ENCODE results near the gene TMIE.
"Not testable (repeated sequence)": the region's sequence is repeated elsewhere in the genome, so short reads cannot be mapped to it uniquely, and the experiment has no call there.

Gene TMIE

GRCh38 chr3:46729038-46729437 lies 27.8 kb downstream of the TMIE start:
- no peak for DNase-seq

- DNase-seq, result no peak
Measured at GRCh38 chr3:46730819-46731218, 29.6 kb downstream of the TMIE start.

- no peak for DNase-seq
Measured at GRCh38 chr3:46731795-46732194, 30.6 kb downstream of the TMIE start.

- no peak for DNase-seq
Measured at GRCh38 chr3:46733026-46733800, 32.0 kb downstream of the TMIE start.

- no peak for DNase-seq
Measured at GRCh38 chr3:46734773-46735172, 33.6 kb downstream of the TMIE start.

GRCh38 chr3:46736006-46736872 lies 35.0 kb downstream of the TMIE start:
- no peak for DNase-seq

- DNase-seq, result no peak
Measured at GRCh38 chr3:46737329-46737731, 36.1 kb downstream of the TMIE start.

GRCh38 chr3:46739565-46739964 lies 38.4 kb downstream of the TMIE start:
- DNase-seq, result not testable (repeated sequence)

- no peak for DNase-seq
Measured at GRCh38 chr3:46742992-46743585, 41.9 kb downstream of the TMIE start.

GRCh38 chr3:46746711-46747110 lies 45.5 kb downstream of the TMIE start:
- DNase-seq, result no peak

- DNase-seq, result no peak
Measured at GRCh38 chr3:46748170-46748569, 47.0 kb downstream of the TMIE start.

GRCh38 chr3:46749129-46749528 lies 47.9 kb downstream of the TMIE start:
- no peak for DNase-seq

- DNase-seq, result no peak
Measured at GRCh38 chr3:46750555-46751038, 49.4 kb downstream of the TMIE start.

- DNase-seq, result not testable (repeated sequence)
Measured at GRCh38 chr3:46753127-46753526, 51.9 kb downstream of the TMIE start.

- DNase-seq, result no peak
Measured at GRCh38 chr3:46755646-46756045, 54.5 kb downstream of the TMIE start.

- no peak for DNase-seq
Measured at GRCh38 chr3:46756642-46757041, 55.5 kb downstream of the TMIE start.

GRCh38 chr3:46759239-46760167 lies 58.3 kb downstream of the TMIE start:
- no peak for DNase-seq
